BE2C (cell line): Measurements from ENCODE around the gene CPD.

Source experiments
- DNase-seq: peaks from one replicate; pipeline ENCODE4 v3.0.0-alpha.2; 2020
- H3K27me3 ChIP-seq: fragments of 250-450 bp; sonication (Bioruptor Pico); 2 replicates; pipeline ENCODE4 v1.5.1; 2020; ENCODE audit warnings: mild to moderate bottlenecking
- H3K36me3 ChIP-seq: fragments of 250-450 bp; sonication (Bioruptor Pico); 2 replicates; pipeline ENCODE4 v1.5.1; 2020; ENCODE audit warnings: mild to moderate bottlenecking
- H3K4me1 ChIP-seq: fragments of 250-450 bp; sonication (Bioruptor Pico); 2 replicates; pipeline ENCODE4 v1.5.1; 2020
- H3K4me3 ChIP-seq: 2 replicates; pipeline ENCODE4 v1.5.1; 2011; ENCODE audit warnings: low read depth, low read length
- H3K9me3 ChIP-seq: fragments of 250-450 bp; sonication (Bioruptor Pico); 2 replicates; pipeline ENCODE4 v1.5.1; 2020
- CTCF ChIP-seq: IDR thresholded peaks from 2 replicates; pipeline ENCODE4 v1.5.1; 2012; ENCODE audit warnings: mild to moderate bottlenecking, low read depth, low read length

CPD gene

GRCh38 chr17:30351735-30352134 is 27.0 kb upstream of the CPD start:
- TF ChIP-seq CTCF = no peak
- Histone ChIP-seq H3K27me3 (no peaks in the 10 kb centered on the region), H3K4me1 (no peaks in the 10 kb centered on the region), H3K9me3 (no peaks in the 10 kb centered on the region), H3K36me3 (no peaks in the 10 kb centered on the region), H3K4me3 (no peak overlapping the region)
- no peak for DNase-seq

- Histone ChIP-seq H3K9me3 (no peaks in the 10 kb centered on the region), H3K4me1 (no peaks in the 10 kb centered on the region), H3K4me3 (no peak overlapping the region), H3K27me3 (no peaks in the 10 kb centered on the region), H3K36me3 (no peaks in the 10 kb centered on the region)
- DNase-seq = no peak
- no peak for TF ChIP-seq CTCF
Observed at GRCh38 chr17:30352240-30352814, 26.4 kb upstream of the CPD start.

GRCh38 chr17:30354701-30355100 is 24.0 kb upstream of the CPD start:
- no peak for DNase-seq
- H3K9me3 ChIP-seq = no peaks in the 10 kb centered on the region
- H3K4me1 ChIP-seq = no peaks in the 10 kb centered on the region
- H3K4me3 ChIP-seq = no peak overlapping the region
- no peaks in the 10 kb centered on the region for H3K27me3 ChIP-seq
- H3K36me3 ChIP-seq = no peaks in the 10 kb centered on the region
- TF ChIP-seq CTCF = no peak

- DNase-seq = no peak
- no peaks in the 10 kb centered on the region for H3K27me3 ChIP-seq
- H3K9me3 ChIP-seq = no peaks in the 10 kb centered on the region
- H3K4me3 ChIP-seq = no peak overlapping the region
- H3K36me3 ChIP-seq = no peaks in the 10 kb centered on the region
- H3K4me1 ChIP-seq = no peaks in the 10 kb centered on the region
- no peak for TF ChIP-seq CTCF
Observed at GRCh38 chr17:30357476-30357875, 21.3 kb upstream of the CPD start.

- H3K4me3 ChIP-seq = no peak overlapping the region
- DNase-seq = no peak
- H3K9me3 ChIP-seq = no peaks in the 10 kb centered on the region
- TF ChIP-seq CTCF = no peak
- H3K27me3 ChIP-seq = no peaks in the 10 kb centered on the region
- H3K36me3 ChIP-seq = no peaks in the 10 kb centered on the region
- no peaks in the 10 kb centered on the region for H3K4me1 ChIP-seq
Observed at GRCh38 chr17:30358055-30358760, 20.5 kb upstream of the CPD start.

GRCh38 chr17:30360086-30360808 is 18.5 kb upstream of the CPD start:
- no peaks in the 10 kb centered on the region for H3K4me1 ChIP-seq
- no peaks in the 10 kb centered on the region for H3K9me3 ChIP-seq
- TF ChIP-seq CTCF = no peak
- H3K27me3 ChIP-seq = no peaks in the 10 kb centered on the region
- H3K4me3 ChIP-seq = no peak overlapping the region
- H3K36me3 ChIP-seq = no peaks in the 10 kb centered on the region
- no peak for DNase-seq
